ENCODE results near the gene CYB5D1. TPM values are rescaled to one million over a fixed set of nuclear protein-coding genes. Genes with fewer than 3 reads are reported as not detected.

Gene CYB5D1
- total RNA-seq, 1 donor from 2014 or later: 12.8 TPM

DNA sequence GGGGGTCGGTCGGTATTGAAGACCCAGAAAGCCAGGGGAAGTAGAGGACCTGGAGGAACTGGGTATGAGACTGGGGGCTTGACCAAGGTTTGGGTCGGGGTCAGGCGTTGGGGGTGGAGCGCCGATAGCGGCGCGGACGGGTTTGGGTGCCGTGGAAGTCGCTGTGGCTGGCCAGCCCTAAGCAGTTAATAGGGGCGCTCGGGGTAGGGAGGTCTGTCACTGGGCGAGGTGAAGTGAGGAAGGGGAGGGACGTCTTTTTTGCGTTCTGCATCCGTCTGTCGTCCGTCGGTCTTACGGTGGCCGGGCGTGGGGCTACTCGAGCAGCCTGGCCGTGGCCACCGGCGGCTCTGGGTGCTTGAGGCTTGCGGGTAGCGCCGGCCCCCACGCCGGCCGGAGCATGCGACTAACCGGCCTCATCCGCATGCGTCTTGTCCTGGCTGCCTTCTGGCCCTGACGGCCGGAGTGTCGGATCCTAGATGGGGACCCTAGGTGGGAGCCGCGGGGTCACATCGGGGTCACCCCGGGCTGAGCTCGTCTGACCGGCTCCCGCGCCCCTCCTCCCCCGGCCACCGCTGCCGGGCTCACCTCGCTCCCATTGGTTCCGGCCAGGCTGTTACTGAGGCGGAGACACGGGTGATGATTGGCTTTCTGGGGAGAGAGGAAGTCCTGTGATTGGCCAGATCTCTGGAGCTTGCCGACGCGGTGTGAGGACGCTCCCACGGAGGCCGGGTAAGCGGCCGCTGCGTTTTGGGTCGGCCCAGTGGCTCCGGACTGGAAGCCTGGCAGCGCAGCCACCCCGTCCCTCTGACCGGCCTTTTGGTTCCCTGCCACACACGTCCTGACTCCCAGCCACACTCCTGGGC is 13.3 kb upstream of the CYB5D1 start:
- peak; percentile 97 for DNase-seq

DNA sequence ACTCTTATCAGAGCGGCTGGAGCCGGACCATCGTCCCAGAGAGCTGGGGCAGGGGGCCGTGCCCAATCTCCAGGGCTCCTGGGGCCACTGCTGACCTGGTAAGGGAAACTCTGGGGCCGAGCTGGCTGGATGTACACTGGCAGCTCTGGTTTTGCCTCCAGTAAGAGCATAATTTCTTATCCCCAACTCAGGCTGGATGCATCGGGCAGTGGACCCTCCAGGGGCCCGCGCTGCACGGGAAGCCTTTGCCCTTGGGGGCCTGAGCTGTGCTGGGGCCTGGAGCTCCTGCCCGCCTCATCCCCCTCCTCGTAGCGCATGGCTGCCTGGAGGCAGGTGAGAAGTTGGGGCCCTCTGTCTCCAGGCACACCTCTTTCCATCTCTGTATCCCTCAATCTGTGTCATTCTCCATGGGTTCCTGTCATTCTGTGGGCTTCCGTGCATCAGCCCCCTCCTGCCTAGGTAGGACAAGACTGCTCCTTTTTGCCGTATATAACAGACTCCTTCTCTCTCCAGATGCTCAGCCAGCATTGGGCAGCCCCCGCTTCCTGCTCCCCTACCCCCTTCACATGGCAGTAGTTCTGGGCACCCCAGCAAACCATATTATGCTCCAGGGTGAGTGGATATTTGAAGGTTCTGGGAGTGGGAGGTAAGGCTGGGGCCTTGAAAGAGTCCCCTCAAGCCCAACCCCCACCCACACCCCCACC is 12.3 kb upstream of the CYB5D1 start:
- DNase-seq: no peak

DNA sequence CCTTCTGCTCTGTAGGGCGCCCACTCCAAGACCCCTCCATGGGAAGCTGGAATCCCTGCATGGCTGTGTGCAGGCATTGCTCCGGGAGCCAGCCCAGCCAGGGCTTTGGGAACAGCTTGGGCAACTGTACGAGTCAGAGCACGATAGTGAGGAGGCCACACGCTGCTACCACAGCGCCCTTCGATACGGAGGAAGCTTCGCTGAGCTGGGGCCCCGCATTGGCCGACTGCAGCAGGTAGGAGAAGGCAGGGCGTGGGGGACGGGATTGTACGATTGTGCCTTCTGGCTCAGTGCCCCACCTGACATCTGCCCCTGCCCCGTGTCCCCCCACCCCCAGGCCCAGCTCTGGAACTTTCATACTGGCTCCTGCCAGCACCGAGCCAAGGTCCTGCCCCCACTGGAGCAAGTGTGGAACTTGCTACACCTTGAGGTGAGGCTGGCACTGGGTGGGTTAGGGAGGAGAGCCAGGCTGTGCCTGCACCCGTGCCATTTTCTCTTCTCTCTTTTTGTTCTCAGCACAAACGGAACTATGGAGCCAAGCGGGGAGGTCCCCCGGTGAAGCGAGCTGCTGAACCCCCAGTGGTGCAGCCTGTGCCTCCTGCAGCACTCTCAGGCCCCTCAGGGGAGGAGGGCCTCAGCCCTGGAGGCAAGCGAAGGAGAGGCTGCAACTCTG is 11.6 kb upstream of the CYB5D1 start:
- no peak for DNase-seq

- no peak for DNase-seq
These were observed 10.8 kb upstream of the CYB5D1 start for GRCh38 chr17:7846765-7847661.

- DNase-seq: no peak
These were observed 9.6 kb upstream of the CYB5D1 start for GRCh38 chr17:7848131-7848579.

DNA sequence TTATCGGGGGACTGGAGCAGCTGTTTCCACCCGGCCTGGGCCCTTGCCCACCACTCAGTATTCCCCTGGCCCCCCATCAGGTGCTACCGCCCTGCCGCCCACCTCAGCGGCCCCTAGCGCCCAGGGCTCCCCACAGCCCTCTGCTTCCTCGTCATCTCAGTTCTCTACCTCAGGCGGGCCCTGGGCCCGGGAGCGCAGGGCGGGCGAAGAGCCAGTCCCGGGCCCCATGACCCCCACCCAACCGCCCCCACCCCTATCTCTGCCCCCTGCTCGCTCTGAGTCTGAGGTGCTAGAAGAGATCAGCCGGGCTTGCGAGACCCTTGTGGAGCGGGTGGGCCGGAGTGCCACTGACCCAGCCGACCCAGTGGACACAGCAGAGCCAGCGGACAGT is 9.1 kb upstream of the CYB5D1 start:
- no peak for DNase-seq

- no peak for DNase-seq
These were observed 8.6 kb upstream of the CYB5D1 start for GRCh38 chr17:7849130-7849750.

DNA sequence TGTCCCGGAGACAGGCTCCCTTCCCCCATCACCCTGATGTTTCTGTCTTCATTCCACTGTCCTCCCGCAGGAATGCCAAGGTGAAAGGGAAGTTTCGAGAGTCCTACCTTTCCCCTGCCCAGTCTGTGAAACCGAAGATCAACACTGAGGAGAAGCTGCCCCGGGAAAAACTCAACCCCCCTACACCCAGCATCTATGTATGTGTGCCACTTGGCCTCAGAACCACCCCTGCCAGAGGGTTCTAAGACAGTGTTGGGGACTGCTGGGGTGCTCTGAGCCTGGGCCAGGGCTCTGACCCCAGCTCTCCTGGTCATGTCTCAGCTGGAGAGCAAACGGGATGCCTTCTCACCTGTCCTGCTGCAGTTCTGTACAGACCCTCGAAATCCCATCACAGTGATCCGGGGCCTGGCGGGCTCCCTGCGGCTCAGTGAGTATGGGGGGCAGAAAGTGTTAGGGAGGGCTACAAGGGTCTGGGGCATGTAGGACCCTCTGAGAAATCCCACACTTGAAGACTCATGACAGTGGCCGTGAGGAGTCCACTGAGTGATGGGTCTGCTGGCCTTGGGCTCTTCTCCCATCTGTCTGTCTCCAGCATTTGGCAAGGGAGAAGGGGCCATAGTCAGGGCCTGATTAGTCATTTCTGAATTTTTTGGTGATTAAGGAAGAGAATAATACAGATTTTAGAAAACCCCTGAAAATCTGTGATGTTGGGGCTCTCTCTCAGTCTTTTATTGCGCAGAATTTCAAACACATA is 7.9 kb upstream of the CYB5D1 start:
- no peak for DNase-seq

GRCh38 chr17:7850701-7851437 is 6.9 kb upstream of the CYB5D1 start:
- DNase-seq: no peak

DNA sequence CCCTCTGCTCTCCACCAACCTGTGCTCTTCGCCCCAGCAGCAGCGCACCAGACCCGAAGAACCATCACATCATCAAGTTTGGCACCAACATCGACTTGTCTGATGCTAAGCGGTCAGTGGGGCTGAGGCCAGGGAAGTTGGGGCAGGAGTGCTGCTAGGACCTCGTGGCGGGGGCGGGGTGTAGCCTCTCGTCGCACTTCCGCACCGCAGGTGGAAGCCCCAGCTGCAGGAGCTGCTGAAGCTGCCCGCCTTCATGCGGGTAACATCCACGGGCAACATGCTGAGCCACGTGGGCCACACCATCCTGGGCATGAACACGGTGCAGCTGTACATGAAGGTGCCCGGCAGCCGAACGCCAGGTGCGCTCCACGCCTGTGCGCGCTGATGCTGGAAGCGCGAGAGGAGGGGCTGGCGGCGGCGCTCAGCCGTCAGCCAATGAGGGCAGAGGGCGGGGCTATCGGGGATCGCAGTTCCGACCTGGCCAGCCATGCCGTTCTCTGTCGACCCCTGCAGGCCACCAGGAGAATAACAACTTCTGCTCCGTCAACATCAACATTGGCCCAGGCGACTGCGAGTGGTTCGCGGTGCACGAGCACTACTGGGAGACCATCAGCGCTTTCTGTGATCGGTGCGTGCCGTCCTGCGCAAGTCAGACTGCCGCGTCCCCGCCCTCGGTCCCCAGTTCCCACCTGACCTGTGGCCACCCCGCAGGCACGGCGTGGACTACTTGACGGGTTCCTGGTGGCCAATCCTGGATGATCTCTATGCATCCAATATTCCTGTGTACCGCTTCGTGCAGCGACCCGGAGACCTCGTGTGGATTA is 6.2 kb upstream of the CYB5D1 start:
- peak; percentile 96 for DNase-seq

- no peak for DNase-seq
These were observed 5.5 kb upstream of the CYB5D1 start for GRCh38 chr17:7852262-7852670.

DNA sequence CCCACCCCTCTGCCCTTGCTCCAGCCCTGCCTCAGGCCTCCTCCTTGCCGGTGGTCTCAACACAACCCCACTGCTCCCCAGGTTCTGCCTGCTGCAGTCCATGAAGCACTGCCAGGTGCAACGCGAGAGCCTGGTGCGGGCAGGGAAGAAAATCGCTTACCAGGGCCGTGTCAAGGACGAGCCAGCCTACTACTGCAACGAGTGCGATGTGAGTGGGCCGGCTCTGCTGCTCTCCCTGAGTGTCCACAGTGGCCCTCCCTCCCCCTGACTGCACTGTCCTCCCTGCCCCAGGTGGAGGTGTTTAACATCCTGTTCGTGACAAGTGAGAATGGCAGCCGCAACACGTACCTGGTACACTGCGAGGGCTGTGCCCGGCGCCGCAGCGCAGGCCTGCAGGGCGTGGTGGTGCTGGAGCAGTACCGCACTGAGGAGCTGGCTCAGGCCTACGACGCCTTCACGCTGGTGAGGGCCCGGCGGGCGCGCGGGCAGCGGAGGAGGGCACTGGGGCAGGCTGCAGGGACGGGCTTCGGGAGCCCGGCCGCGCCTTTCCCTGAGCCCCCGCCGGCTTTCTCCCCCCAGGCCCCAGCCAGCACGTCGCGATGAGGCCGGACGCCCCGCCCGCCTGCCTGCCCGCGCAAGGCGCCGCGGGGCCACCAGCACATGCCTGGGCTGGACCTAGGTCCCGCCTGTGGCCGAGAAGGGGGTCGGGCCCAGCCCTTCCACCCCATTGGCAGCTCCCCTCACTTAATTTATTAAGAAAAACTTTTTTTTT is 4.7 kb upstream of the CYB5D1 start:
- DNase-seq: no peak

DNA sequence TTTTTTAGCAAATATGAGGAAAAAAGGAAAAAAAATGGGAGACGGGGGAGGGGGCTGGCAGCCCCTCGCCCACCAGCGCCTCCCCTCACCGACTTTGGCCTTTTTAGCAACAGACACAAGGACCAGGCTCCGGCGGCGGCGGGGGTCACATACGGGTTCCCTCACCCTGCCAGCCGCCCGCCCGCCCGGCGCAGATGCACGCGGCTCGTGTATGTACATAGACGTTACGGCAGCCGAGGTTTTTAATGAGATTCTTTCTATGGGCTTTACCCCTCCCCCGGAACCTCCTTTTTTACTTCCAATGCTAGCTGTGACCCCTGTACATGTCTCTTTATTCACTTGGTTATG is 4.1 kb upstream of the CYB5D1 start:
- DNase-seq: no peak

DNA sequence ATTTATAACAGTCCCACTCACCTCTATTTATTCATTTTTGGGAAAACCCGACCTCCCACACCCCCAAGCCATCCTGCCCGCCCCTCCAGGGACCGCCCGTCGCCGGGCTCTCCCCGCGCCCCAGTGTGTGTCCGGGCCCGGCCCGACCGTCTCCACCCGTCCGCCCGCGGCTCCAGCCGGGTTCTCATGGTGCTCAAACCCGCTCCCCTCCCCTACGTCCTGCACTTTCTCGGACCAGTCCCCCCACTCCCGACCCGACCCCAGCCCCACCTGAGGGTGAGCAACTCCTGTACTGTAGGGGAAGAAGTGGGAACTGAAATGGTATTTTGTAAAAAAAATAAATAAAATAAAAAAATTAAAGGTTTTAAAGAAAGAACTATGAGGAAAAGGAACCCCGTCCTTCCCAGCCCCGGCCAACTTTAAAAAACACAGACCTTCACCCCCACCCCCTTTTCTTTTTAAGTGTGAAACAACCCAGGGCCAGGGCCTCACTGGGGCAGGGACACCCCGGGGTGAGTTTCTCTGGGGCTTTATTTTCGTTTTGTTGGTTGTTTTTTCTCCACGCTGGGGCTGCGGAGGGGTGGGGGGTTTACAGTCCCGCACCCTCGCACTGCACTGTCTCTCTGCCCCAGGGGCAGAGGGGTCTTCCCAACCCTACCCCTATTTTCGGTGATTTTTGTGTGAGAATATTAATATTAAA is 3.6 kb upstream of the CYB5D1 start:
- DNase-seq: no peak

GRCh38 chr17:7854851-7855659 is 2.7 kb upstream of the CYB5D1 start, which contains the start of gene TMEM88:
TMEM88 (plus strand) TSS chr17:7855066; CDS start chr17:7855075, 9 bp downstream.
- peak; percentile 74 for DNase-seq

DNA sequence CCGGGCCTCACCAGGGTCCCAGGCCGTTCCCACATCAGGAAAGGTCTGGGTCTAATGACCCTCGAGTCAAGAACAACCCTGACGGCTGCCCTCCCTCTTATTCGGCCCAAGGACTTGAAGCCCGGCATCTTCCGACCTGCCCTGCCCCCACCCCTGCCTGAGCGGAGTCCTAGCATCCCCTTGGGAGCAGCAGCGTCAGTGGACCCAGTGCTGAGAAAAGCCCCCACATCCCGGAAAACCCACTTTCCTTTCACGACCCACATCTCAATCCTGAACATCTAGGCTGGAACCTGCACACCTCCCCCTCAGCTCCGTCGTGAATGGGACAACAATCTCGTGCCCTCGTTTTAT is 2.2 kb upstream of the CYB5D1 start:
- peak; percentile 41 for DNase-seq

Measured in tongue (tissue), 2 donors.